ENCODE results near the gene NDFIP1.
"Not testable (repeated sequence)": the region's sequence is repeated elsewhere in the genome, so short reads cannot be mapped to it uniquely, and the experiment has no call there.

The NDFIP1 gene

GRCh38 chr5:142120247-142120935 lies 11.8 kb downstream of the NDFIP1 start:
- DNase-seq, result no peak

GRCh38 chr5:142122121-142122520 lies 13.5 kb downstream of the NDFIP1 start:
- DNase-seq, result no peak

- no peak for DNase-seq
Observed at GRCh38 chr5:142125378-142125777, 16.8 kb downstream of the NDFIP1 start.

GRCh38 chr5:142125963-142126362 lies 17.4 kb downstream of the NDFIP1 start:
- DNase-seq, result no peak

- no peak for DNase-seq
Observed at GRCh38 chr5:142128675-142129208, 20.2 kb downstream of the NDFIP1 start.

GRCh38 chr5:142129446-142130066 lies 21.0 kb downstream of the NDFIP1 start:
- no peak for DNase-seq

GRCh38 chr5:142131394-142131793 lies 22.8 kb downstream of the NDFIP1 start:
- DNase-seq, result no peak

- DNase-seq, result no peak
Observed at GRCh38 chr5:142132916-142133315, 24.3 kb downstream of the NDFIP1 start.

GRCh38 chr5:142133330-142134206 lies 25.0 kb downstream of the NDFIP1 start:
- no peak for DNase-seq

GRCh38 chr5:142134331-142135010 lies 25.9 kb downstream of the NDFIP1 start:
- no peak for DNase-seq

GRCh38 chr5:142141463-142141862 lies 32.9 kb downstream of the NDFIP1 start:
- no peak for DNase-seq

- DNase-seq, result peak in 1 of 2 donors; percentile 48
Observed at GRCh38 chr5:142143878-142144277, 35.3 kb downstream of the NDFIP1 start.

GRCh38 chr5:142145106-142145900 lies 36.7 kb downstream of the NDFIP1 start:
- DNase-seq, result peak; percentile 59 to 68

GRCh38 chr5:142149363-142149762 lies 40.8 kb downstream of the NDFIP1 start:
- DNase-seq, result no peak

- no peak for DNase-seq
Observed at GRCh38 chr5:142150431-142150830, 41.9 kb downstream of the NDFIP1 start.

GRCh38 chr5:142151436-142152383 lies 43.1 kb downstream of the NDFIP1 start:
- DNase-seq, result peak; percentile 45 to 71

GRCh38 chr5:142152384-142152732 lies 43.8 kb downstream of the NDFIP1 start:
- DNase-seq, result no peak

- DNase-seq, result no peak
Observed at GRCh38 chr5:142153674-142154448, 45.3 kb downstream of the NDFIP1 start.

- DNase-seq, result not testable (repeated sequence)
Observed at GRCh38 chr5:142154449-142154841, 45.9 kb downstream of the NDFIP1 start.
